GM10266 (cell line): Measurements from ENCODE around the gene RASAL1.
A peak's percentile ranks its signal among the peaks of the same experiment; 100 is the strongest.

ENCODE experiments used
- DNase-seq: peaks from one replicate; pipeline ENCODE4 v3.0.0; 2012; ENCODE audit errors: extremely low spot score
- CTCF ChIP-seq: IDR thresholded peaks from 2 replicates; pipeline ENCODE4 v1.5.1; 2012; ENCODE audit warnings: mild to moderate bottlenecking, low read depth; ENCODE audit not compliant: control insufficient read depth, insufficient read depth; ENCODE audit errors: missing control alignments

The RASAL1 gene

GRCh38 chr12:113064395-113065125, 71.0 kb downstream of the RASAL1 start:
- no peak for TF ChIP-seq CTCF
- no peak for DNase-seq

- TF ChIP-seq CTCF = no peak
- no peak for DNase-seq
Observed at GRCh38 chr12:113063396-113064350, 71.9 kb downstream of the RASAL1 start.

- no peak for DNase-seq
- TF ChIP-seq CTCF = no peak
Observed at GRCh38 chr12:113062502-113063395, 72.8 kb downstream of the RASAL1 start.

GRCh38 chr12:113061061-113061694, 74.4 kb downstream of the RASAL1 start:
- peak; percentile 18 for DNase-seq
- TF ChIP-seq CTCF = no peak

- no peak for DNase-seq
- no peak for TF ChIP-seq CTCF
Observed at GRCh38 chr12:113060336-113060960, 75.1 kb downstream of the RASAL1 start.

GRCh38 chr12:113059071-113059595, 76.4 kb downstream of the RASAL1 start:
- peak; percentile 15 for DNase-seq
- no peak for TF ChIP-seq CTCF
